ENCODE results near the gene MRPL36.

The MRPL36 gene

GRCh38 chr5:1762883-1763547 lies 36.6 kb downstream of the MRPL36 start:
- DNase-seq, result no peak

GRCh38 chr5:1762121-1762882 lies 37.3 kb downstream of the MRPL36 start:
- DNase-seq, result no peak

GRCh38 chr5:1761453-1761755 lies 38.2 kb downstream of the MRPL36 start:
- DNase-seq, result no peak

- DNase-seq, result no peak
These were observed 38.8 kb downstream of the MRPL36 start for GRCh38 chr5:1760656-1761452.

- no peak for DNase-seq
These were observed 39.4 kb downstream of the MRPL36 start for GRCh38 chr5:1760231-1760630.

- DNase-seq, result no peak
These were observed 40.2 kb downstream of the MRPL36 start for GRCh38 chr5:1759378-1759970.

- no peak for DNase-seq
These were observed 41.1 kb downstream of the MRPL36 start for GRCh38 chr5:1758574-1758973.

- DNase-seq, result no peak
These were observed 42.1 kb downstream of the MRPL36 start for GRCh38 chr5:1757511-1757910.

- no peak for DNase-seq
These were observed 43.2 kb downstream of the MRPL36 start for GRCh38 chr5:1756481-1756880.

GRCh38 chr5:1755321-1755949 lies 44.2 kb downstream of the MRPL36 start:
- no peak for DNase-seq

GRCh38 chr5:1754531-1755220 lies 45.0 kb downstream of the MRPL36 start:
- no peak for DNase-seq

GRCh38 chr5:1753490-1753889 lies 46.1 kb downstream of the MRPL36 start:
- no peak for DNase-seq

- DNase-seq, result no peak
These were observed 46.8 kb downstream of the MRPL36 start for GRCh38 chr5:1752881-1753280.

- no peak for DNase-seq
These were observed 47.5 kb downstream of the MRPL36 start for GRCh38 chr5:1751864-1752822.

GRCh38 chr5:1751026-1751863 lies 48.4 kb downstream of the MRPL36 start:
- DNase-seq, result no peak

- DNase-seq, result no peak
These were observed 49.2 kb downstream of the MRPL36 start for GRCh38 chr5:1750469-1750868.

- no peak for DNase-seq
These were observed 50.1 kb downstream of the MRPL36 start for GRCh38 chr5:1749346-1750124.

GRCh38 chr5:1748845-1749244 lies 50.8 kb downstream of the MRPL36 start:
- no peak for DNase-seq
